ENCODE results near the gene TAF1A.
"Not testable (repeated sequence)": the region's sequence is repeated elsewhere in the genome, so short reads cannot be mapped to it uniquely, and the experiment has no call there.

TAF1A gene

GRCh38 chr1:222589462-222590302 is at the start of gene TAF1A:
TSS of gene TAF1A (minus strand) at chr1:222589933.
- DNase-seq = peak; percentile 82

GRCh38 chr1:222634180-222635013 is 44.7 kb upstream of the TAF1A start:
- DNase-seq = peak; percentile 86

GRCh38 chr1:222632749-222633148 is 43.0 kb upstream of the TAF1A start:
- no peak for DNase-seq

- DNase-seq = no peak
These were observed 42.0 kb upstream of the TAF1A start for GRCh38 chr1:222631611-222632208.

- no peak for DNase-seq
These were observed 40.3 kb upstream of the TAF1A start for GRCh38 chr1:222629921-222630535.

- peak; percentile 17 for DNase-seq
These were observed 37.5 kb upstream of the TAF1A start for GRCh38 chr1:222627232-222627631.

- no peak for DNase-seq
These were observed 34.5 kb upstream of the TAF1A start for GRCh38 chr1:222624214-222624613.

GRCh38 chr1:222623458-222623857 is 33.7 kb upstream of the TAF1A start:
- no peak for DNase-seq

- no peak for DNase-seq
These were observed 33.0 kb upstream of the TAF1A start for GRCh38 chr1:222622765-222623164.

GRCh38 chr1:222620566-222620965 is 30.8 kb upstream of the TAF1A start:
- no peak for DNase-seq

GRCh38 chr1:222618880-222619596 is 29.3 kb upstream of the TAF1A start:
- peak; percentile 13 for DNase-seq

GRCh38 chr1:222618001-222618879 is 28.5 kb upstream of the TAF1A start, which contains the start of gene MIA3:
TSS of gene MIA3 (plus strand) at chr1:222618097. CDS start at chr1:222618111, 14 bp downstream.
- no peak for DNase-seq

- DNase-seq = peak; percentile 98
These were observed 27.7 kb upstream of the TAF1A start for GRCh38 chr1:222617367-222617951.

GRCh38 chr1:222616525-222616924 is 26.8 kb upstream of the TAF1A start:
- peak; percentile 58 for DNase-seq

GRCh38 chr1:222613627-222614026 is 23.9 kb upstream of the TAF1A start:
- DNase-seq = no peak

GRCh38 chr1:222610728-222611127 is 21.0 kb upstream of the TAF1A start:
- DNase-seq = no peak

- DNase-seq = not testable (repeated sequence)
These were observed 19.4 kb upstream of the TAF1A start for GRCh38 chr1:222609111-222609510.

GRCh38 chr1:222606757-222607156 is 17.0 kb upstream of the TAF1A start:
- DNase-seq = no peak

- no peak for DNase-seq
These were observed 11.5 kb upstream of the TAF1A start for GRCh38 chr1:222601257-222601656.

GRCh38 chr1:222600281-222600680 is 10.5 kb upstream of the TAF1A start:
- DNase-seq = no peak

- no peak for DNase-seq
These were observed 7.0 kb upstream of the TAF1A start for GRCh38 chr1:222596696-222597095.

Measured in fibroblast of skin of right quadriceps (primary cell).